ENCODE data around the gene COX19.

The COX19 gene

GRCh38 chr7:956031-956430 is 19.3 kb downstream of the COX19 start:
- H3K9ac ChIP-seq (ENCODE audit: low read depth, low read length) = no peak overlapping the region
- no peaks in the 10 kb centered on the region for H3K36me3 ChIP-seq (ENCODE audit: insufficient read depth, low read length)
- H3K4me1 ChIP-seq (ENCODE audit: insufficient read depth, low read length) = no peaks in the 10 kb centered on the region
- DNase-seq = no peak
- no peak overlapping the region for H2AFZ ChIP-seq (ENCODE audit: low read depth, low read length)
- H3K4me2 ChIP-seq (ENCODE audit: insufficient read depth, low read length) = no peak overlapping the region
- no peaks in the 10 kb centered on the region for H3K9me3 ChIP-seq (ENCODE audit: insufficient read depth, low read length, severe bottlenecking)
- H3K27ac ChIP-seq (ENCODE audit: low read length) = no peak overlapping the region
- no peak for TF ChIP-seq EZH2 (IDR thresholded peaks at IDR 0.05; ENCODE audit: borderline replicate concordance, low read depth, low read length, severe bottlenecking)
- TF ChIP-seq CTCF (IDR thresholded peaks at IDR 0.05; ENCODE audit: borderline replicate concordance, extremely low read depth, low read length, poor library complexity, severe bottlenecking) = no peak
- H4K20me1 ChIP-seq (ENCODE audit: insufficient read depth, low read length) = no peaks in the 10 kb centered on the region; the same call in 1 of the 2 replicates
- ATAC-seq (ENCODE audit: insufficient read depth, low read depth) = no peak
- H3K27me3 ChIP-seq (ENCODE audit: insufficient read depth, low read length, poor library complexity) = no peaks in the 10 kb centered on the region
- no peaks in the 10 kb centered on the region for H3K79me2 ChIP-seq (ENCODE audit: insufficient read depth, low read length)
- no peak overlapping the region for H3K4me3 ChIP-seq (ENCODE audit: low read depth in 1 of 2, low read length in 2 of 2)

- H3K36me3 ChIP-seq (ENCODE audit: insufficient read depth, low read length) = no peaks in the 10 kb centered on the region
- no peak for DNase-seq
- H3K4me2 ChIP-seq (ENCODE audit: insufficient read depth, low read length) = no peak within 1 kb of the TSS
- no peaks in the 10 kb centered on the region for H3K27me3 ChIP-seq (ENCODE audit: insufficient read depth, low read length, poor library complexity)
- no peak within 1 kb of the TSS for H2AFZ ChIP-seq (ENCODE audit: low read depth, low read length)
- no peaks in the 10 kb centered on the region for H3K79me2 ChIP-seq (ENCODE audit: insufficient read depth, low read length)
- no peaks in the 10 kb centered on the region for H3K4me1 ChIP-seq (ENCODE audit: insufficient read depth, low read length)
- H3K9me3 ChIP-seq (ENCODE audit: insufficient read depth, low read length, severe bottlenecking) = no peaks in the 10 kb centered on the region
- H3K27ac ChIP-seq (ENCODE audit: low read length) = no peak within 1 kb of the TSS
- ATAC-seq (ENCODE audit: insufficient read depth, low read depth) = no peak
- no peak within 1 kb of the TSS for H3K9ac ChIP-seq (ENCODE audit: low read depth, low read length)
- H3K4me3 ChIP-seq (ENCODE audit: low read depth in 1 of 2, low read length in 2 of 2) = no peak within 1 kb of the TSS
- no peaks in the 10 kb centered on the region; the same call in 1 of the 2 replicates for H4K20me1 ChIP-seq (ENCODE audit: insufficient read depth, low read length)
- TF ChIP-seq CTCF (IDR thresholded peaks at IDR 0.05; ENCODE audit: borderline replicate concordance, extremely low read depth, low read length, poor library complexity, severe bottlenecking) = no peak
Observed at GRCh38 chr7:954330-955238, 20.8 kb downstream of the COX19 start, which contains the start of gene ADAP1. ADAP1 (minus strand) TSS chr7:954680; CDS start chr7:954477, 203 bp downstream.

DNA sequence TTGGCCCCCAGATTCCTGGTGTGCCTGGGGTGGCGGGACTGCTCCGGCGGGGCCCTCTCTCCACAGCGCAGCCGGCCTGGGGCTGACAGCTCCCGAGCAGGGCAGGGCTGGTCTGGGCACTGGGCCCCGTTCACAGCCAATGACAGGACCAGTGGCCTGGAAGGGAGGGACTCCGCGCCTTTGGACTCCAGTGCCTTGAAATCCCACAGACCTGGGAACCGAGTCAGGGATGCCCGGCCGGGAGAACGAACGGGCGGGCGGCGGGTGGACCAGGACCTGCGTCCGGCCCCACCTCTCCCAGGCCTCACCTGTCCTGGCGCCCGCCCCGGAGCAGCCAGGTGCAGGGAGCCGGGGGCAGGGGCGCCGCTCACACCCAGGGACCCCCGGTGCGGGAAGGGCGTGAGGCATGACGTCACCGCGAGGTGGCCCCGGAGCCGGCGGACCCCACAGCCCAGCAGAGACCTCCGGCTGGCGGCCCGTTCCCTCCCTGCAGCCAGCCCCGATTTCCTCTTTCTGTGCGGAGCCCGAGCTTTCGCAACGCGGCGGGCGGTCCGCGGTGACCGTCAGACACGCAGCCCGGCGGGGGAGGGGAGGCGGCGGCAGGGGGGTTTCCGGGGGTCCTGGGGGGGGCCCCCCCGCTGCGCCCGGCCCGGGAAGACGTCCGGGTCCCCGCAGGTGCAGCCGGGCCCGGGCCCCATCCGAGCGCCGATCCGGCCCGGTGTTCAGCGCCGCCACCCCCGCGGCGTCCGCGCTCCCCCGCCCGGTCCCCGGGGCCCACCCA is 21.6 kb downstream of the COX19 start:
- H3K27ac ChIP-seq (ENCODE audit: low read length) = no peak overlapping the region
- no peaks in the 10 kb centered on the region for H3K36me3 ChIP-seq (ENCODE audit: insufficient read depth, low read length)
- H3K4me2 ChIP-seq (ENCODE audit: insufficient read depth, low read length) = no peak overlapping the region
- no peak overlapping the region for H3K4me3 ChIP-seq (ENCODE audit: low read depth in 1 of 2, low read length in 2 of 2)
- H3K4me1 ChIP-seq (ENCODE audit: insufficient read depth, low read length) = no peaks in the 10 kb centered on the region
- ATAC-seq (ENCODE audit: insufficient read depth, low read depth) (no peak), DNase-seq (no peak)
- no peak overlapping the region for H3K9ac ChIP-seq (ENCODE audit: low read depth, low read length)
- no peaks in the 10 kb centered on the region for H3K9me3 ChIP-seq (ENCODE audit: insufficient read depth, low read length, severe bottlenecking)
- no peaks in the 10 kb centered on the region; the same call in 1 of the 2 replicates for H4K20me1 ChIP-seq (ENCODE audit: insufficient read depth, low read length)
- no peaks in the 10 kb centered on the region for H3K79me2 ChIP-seq (ENCODE audit: insufficient read depth, low read length)
- no peak overlapping the region for H2AFZ ChIP-seq (ENCODE audit: low read depth, low read length)
- no peaks in the 10 kb centered on the region for H3K27me3 ChIP-seq (ENCODE audit: insufficient read depth, low read length, poor library complexity)
- TF ChIP-seq CTCF (IDR thresholded peaks at IDR 0.05; ENCODE audit: borderline replicate concordance, extremely low read depth, low read length, poor library complexity, severe bottlenecking) (no peak), EZH2 (IDR thresholded peaks at IDR 0.05; ENCODE audit: borderline replicate concordance, low read depth, low read length, severe bottlenecking) (no peak)
